GM15510 (cell line): ENCODE measurements around the gene CRYZ.

Experiments
- POLR2A ChIP-seq: IDR thresholded peaks from 3 replicates; pipeline ENCODE4 v1.6.1; 2011; ENCODE audit warnings: borderline replicate concordance; ENCODE audit not compliant: insufficient read length; ENCODE audit errors: extremely low read depth

CRYZ gene, protein sequence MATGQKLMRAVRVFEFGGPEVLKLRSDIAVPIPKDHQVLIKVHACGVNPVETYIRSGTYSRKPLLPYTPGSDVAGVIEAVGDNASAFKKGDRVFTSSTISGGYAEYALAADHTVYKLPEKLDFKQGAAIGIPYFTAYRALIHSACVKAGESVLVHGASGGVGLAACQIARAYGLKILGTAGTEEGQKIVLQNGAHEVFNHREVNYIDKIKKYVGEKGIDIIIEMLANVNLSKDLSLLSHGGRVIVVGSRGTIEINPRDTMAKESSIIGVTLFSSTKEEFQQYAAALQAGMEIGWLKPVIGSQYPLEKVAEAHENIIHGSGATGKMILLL

DNA sequence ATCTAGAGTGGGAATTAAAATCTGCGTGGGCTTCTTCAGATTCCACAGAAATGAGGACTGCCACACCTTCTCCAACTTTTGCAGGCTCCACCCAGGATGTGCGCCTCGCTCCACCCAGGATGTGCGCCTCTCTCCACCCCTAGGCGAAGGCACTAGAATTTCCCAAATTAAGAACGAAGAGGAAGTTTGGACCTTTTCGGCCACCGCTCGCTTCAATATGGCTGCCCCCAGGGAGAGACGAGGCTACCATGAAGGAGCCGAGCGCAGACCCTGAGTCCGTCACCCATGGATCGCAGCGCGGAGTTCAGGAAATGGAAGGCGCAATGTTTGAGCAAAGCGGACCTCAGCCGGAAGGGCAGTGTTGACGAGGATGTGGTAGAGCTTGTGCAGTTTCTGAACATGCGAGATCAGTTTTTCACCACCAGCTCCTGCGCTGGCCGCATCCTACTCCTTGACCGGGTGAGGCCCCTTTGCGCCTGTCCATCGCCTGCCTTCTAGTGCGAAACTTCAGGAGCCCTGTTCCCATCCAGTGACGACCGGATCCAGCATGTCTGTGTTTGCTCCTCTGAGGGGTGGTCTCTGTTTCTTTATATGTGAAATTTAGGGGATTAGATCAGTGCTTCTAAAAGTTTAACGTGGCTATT is at the start of gene CRYZ, which contains the start of gene TYW3:
Gene CRYZ (minus strand): TSS at position 91 of the 644 bp plus-strand sequence. CDS start 8,229 bp downstream, outside the sequence.
Gene TYW3 (plus strand): TSS at position 193 of the 644 bp plus-strand sequence. CDS start 93 bp downstream, at position 286.
- peak; percentile 66 for TF ChIP-seq POLR2A

DNA sequence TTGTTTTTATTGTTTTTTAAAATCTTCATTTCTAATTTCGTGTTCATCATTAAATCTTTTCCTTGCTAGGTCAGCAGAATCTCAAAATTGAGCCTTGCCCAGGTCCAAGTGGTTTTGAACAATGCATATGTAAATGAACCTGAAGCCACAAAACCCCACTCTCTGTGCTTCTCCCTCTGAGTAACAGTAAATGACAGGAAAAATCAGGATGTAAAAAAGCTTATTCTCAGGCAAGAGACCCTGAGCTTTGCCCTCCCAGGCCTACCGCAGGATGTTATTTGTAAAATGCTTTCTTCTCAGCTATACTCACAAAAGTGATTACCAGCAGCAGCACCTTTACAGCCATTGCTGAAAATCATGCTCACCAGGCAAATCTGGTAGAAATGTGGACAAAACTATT is 47.7 kb upstream of the CRYZ start:
- TF ChIP-seq POLR2A = no peak

DNA sequence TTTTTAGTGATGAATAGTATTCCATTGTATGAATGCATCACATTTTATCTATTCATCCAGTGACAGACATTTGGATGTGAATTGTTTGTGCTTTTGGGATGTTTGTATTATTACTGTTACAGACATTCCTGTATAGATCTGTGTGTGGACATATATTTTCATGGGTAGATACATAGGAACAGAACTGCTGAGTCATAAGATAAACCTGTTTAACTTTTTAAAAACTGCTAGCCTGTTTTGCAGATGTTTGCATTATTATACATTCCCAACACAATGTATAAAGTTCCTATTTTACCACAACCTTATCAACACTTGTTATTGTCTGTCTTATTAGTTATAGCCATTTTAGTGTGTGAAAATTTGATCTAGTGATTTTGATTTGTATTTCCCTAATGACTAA is 46.9 kb upstream of the CRYZ start:
- TF ChIP-seq POLR2A = no peak

DNA sequence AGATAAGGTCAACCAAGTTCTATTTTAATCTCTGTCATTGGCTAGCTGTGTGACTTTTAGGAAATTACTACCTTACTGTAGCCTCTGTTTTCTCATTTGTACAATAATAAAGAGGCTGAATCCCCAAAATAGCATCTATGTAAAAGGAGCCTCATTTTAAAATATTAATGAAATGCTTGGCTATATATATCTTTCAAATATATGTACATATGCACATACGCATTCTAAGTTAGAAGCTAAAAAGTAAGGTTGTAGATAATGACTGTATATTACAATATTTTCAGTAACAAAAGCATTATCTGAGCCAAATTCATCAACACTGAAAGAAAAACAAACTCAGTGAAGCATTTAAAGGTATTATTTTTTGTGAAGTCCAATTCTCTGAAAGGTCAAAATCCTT is 44.7 kb upstream of the CRYZ start:
- no peak for TF ChIP-seq POLR2A

DNA sequence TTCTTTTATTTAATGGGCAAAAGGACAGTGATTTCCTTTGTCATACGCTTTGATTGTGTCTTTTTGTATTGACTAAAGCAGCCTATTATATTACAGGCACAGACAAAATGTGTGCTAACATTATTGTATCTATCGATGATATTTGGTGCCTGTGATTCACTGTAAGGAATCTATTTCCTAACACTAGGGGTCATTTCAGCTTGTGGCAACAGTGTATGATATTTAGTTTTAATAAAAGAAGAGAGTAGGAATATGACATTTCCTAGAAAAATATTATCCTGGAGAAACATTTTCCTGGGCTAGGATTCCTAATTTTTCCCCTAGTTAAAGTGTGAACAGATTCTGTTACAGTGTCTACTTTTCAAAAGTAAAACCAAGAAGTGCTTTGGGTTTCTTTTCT is 42.9 kb upstream of the CRYZ start:
- TF ChIP-seq POLR2A = no peak

DNA sequence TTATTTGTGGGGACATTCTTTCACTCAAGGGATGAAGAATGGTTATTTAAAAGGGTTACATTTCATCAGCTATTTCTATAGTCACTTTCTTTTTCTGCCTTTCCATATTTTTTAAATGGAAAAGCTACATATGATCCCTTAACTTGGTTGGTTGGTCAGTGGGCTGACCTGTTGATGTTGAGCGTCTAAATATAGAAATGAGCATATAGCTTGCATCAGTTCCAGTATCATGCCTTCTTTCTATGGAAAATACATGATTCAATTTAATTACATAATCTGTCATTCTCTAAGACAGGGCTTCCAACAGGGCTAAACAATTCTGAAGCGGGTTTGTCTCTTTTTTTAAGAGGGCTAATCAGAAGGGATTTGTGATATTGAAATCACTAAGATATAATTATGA is 40.7 kb upstream of the CRYZ start:
- no peak for TF ChIP-seq POLR2A

DNA sequence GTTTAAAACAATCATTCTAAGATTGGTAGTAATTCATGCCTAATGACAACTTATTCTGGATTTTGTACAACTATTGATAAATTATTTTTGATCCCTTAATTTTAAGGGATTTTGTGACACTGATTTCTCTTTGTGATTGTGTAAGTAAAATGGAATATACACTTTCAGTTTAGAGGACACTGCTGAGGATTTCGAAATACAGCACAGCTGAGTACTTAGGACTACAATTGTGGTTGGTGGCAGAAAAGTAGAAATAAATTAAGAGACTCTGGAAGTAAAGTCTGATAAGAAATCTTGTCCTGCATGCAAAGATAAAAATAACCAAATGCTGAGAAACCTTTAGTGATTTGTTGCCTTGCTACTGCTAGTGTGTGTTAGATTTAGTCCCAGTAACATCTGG is 40.1 kb upstream of the CRYZ start:
- no peak for TF ChIP-seq POLR2A

DNA sequence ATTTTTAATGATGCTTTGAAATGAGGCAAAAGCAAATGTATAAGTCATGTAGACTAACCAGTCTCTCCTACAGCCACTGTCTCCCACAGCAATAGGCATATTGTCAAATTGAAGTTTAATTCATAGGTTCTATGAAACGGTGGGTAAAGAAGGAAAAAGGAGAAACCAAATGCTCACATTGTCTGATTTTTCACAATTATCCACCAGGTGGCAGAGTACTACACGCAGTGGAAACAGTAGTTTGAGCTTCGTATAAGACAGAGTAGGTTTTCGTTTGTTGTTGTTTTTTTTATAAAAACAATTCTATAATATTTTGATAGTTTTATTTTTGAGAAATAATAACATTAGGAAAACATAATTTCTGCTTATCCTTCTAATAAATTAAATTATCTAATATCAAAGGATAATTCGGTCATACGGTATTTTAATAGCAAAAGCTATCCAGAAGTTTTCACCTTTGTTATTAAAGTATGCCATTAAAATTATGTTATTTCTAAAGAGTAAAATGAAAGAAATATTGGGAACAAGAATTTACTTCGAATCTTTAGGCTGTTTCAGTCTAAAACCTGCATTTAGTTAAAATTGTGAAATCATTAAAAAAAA is 39.2 kb upstream of the CRYZ start:
- no peak for TF ChIP-seq POLR2A

DNA sequence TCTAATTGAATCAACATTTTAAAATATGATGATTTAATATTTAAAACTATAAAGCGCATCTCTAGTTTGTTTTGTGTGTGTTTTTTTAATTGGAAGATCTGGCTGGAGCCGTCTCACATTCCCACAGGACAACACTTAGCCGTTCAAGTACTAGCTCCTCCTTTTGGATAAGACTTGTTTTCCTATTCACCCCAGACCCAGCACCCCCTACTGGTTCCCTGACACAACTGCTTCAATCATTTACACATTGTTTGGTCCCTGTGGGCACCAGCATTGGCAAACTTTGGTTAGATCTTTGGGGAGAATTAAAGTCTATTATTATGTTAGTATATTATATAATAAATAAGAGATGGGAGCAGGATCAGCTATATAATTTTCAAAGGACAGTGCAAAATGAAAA is 34.6 kb upstream of the CRYZ start:
- TF ChIP-seq POLR2A = no peak

DNA sequence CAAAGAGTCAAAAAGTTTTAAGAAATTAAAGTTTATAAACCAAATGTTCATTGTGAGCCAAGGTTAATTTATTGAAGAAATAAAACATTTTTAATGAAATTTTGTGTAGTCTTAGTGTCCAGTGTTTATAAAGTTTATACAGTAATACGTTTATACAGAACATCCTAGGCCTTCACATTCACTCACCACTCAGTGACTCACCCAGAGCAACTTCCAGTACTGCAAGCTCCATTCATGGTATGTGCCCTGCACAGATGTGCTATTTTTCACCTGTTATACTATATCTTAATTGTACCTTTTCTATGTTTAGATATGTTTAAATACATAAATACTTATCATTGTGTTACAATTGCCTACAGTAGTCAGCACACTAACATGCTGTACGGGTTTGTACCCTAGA is 33.7 kb upstream of the CRYZ start:
- no peak for TF ChIP-seq POLR2A

DNA sequence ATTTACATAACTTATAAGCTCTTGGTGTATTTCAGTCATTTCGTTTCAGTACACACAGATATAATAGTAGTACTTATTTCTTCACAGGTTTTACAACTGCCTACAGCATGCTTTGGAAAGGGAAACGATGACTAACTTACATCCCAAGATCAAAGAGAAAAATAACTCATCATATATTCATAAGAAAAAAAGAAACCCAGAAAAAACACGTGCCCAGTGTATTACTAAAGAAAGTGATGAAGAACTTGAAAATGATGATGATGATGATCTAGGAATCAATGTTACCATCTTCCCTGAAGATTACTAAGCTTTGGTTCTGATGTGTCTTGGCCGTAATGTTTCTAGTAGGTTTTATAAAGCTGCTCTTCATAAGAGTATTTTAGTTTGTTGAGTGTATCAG is 31.0 kb upstream of the CRYZ start:
- TF ChIP-seq POLR2A = no peak

DNA sequence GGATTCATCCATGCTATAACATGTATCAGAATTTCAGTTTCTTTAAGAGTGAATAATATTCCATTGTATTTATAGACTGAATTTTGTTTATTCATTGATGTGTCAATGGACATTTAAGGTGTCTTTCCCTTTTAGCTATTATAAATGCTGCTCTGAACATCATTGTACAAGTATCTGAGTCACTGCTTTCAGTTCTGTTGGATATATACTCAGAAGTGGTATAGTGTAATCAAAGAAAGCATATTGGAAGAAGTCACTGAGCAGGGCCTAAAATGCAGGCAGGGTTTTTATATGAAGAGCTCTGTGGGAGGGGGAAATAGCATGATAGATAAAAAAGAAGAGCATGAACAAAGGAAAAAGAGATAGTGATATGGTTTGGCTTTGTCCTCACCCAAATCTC is 22.6 kb upstream of the CRYZ start:
- no peak for TF ChIP-seq POLR2A

DNA sequence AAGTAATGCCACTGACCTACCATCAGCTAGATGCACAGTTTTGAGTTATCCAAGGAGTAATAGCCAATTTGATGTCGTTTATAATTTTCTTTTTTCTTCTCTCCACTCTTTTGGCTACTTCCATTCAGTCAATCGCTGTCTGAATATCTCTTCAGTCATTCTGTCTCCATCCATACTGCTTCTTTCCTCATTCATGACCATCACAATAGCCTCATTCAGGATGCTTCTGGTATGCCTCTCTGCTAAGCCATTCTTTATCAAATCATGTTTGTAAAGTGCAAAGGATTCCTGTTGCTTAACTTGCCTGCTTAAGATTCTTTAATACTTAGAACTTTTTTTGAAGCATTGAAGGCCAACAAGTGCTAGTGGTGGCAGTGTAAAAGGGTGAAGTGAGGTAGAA is 20.3 kb upstream of the CRYZ start:
- TF ChIP-seq POLR2A = no peak

DNA sequence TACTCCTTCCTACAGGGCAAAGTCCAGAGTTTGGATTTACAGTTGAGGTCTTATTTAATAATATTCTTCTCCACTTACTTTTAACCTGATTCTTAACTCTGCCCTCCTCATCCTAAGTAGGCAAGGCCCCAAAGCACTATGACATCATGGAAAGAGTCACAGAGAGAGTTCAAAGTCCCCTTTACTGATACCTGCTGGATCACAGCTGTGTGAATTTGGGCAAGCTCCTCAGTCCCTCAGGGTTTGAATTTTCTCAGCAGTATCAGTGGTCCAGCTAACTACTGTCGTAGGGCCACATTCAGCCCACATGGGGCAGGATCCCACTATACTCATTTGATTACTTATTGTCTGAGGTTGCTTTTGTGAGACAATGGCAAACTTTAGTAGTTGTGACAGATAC is 16.1 kb upstream of the CRYZ start:
- TF ChIP-seq POLR2A = no peak

DNA sequence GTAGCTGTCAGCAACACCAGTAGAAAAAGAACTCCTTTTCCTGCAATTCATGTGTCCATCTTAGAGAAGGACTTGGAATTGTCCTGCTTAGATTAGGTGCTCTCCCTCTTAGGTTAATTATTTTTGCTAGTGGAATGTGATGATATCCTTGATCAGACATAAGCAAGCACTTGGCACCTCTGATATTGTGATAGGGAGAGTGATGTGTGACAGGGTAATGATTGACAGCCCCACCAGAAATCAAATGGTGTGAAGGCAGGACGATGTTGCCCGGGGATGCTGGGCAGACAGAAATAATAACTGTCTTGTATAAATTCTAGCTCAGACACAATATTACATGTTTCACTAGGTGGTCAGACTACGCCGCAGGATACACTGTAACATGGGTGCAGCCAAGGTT is 4.5 kb upstream of the CRYZ start:
- no peak for TF ChIP-seq POLR2A
